GM12892 (cell line): ENCODE results near the gene DNAJB1.

ENCODE experiments used
- DNase-seq: peaks from one replicate; pipeline ENCODE4 v3.0.0; 2011; ENCODE audit not compliant: insufficient read length
- FAIRE-seq: peaks from 2 replicates; lab custom pipeline; 2011; peaks lifted over from hg19 to GRCh38; lab: Jason Lieb, UNC
- POLR2A ChIP-seq: IDR thresholded peaks from 2 replicates; pipeline ENCODE4 v1.6.1; 2011; ENCODE audit warnings: low read depth, low read length, control low read depth
- POLR2AphosphoS5 ChIP-seq: IDR thresholded peaks from 2 replicates; pipeline ENCODE4 v1.6.1; 2011; ENCODE audit warnings: low read depth, low read length, control low read depth
- TAF1 ChIP-seq: IDR thresholded peaks from 2 replicates; pipeline ENCODE4 v1.6.1; 2011; ENCODE audit warnings: low read depth, mild to moderate bottlenecking, control low read depth, low read length, borderline replicate concordance

DNAJB1 gene

GRCh38 chr19:14479309-14479974, 38.8 kb downstream of the DNAJB1 start:
- DNase-seq = no peak
- TF ChIP-seq POLR2AphosphoS5 (no peak), POLR2A (no peak), TAF1 (no peak)
- FAIRE-seq = no peak

- TF ChIP-seq POLR2AphosphoS5 (no peak), TAF1 (no peak), POLR2A (no peak)
- DNase-seq (no peak), FAIRE-seq (no peak)
These were observed 40.1 kb downstream of the DNAJB1 start for GRCh38 chr19:14478113-14478545.

GRCh38 chr19:14477418-14478112, 40.6 kb downstream of the DNAJB1 start:
- no peak for FAIRE-seq
- TF ChIP-seq TAF1 (no peak), POLR2AphosphoS5 (no peak), POLR2A (no peak)
- no peak for DNase-seq

- FAIRE-seq (no peak), DNase-seq (no peak)
- TF ChIP-seq POLR2AphosphoS5 (no peak), POLR2A (no peak), TAF1 (no peak)
These were observed 41.4 kb downstream of the DNAJB1 start for GRCh38 chr19:14476673-14477401.

- FAIRE-seq (no peak), DNase-seq (no peak)
- TF ChIP-seq TAF1 (no peak), POLR2AphosphoS5 (no peak), POLR2A (no peak)
These were observed 41.9 kb downstream of the DNAJB1 start for GRCh38 chr19:14476327-14476672.

- DNase-seq (no peak), FAIRE-seq (no peak)
- TF ChIP-seq POLR2AphosphoS5 (no peak), TAF1 (no peak), POLR2A (no peak)
These were observed 42.7 kb downstream of the DNAJB1 start, which contains the start of gene PTGER1 for GRCh38 chr19:14475251-14476073. TSS of gene PTGER1 (minus strand) at chr19:14475354. CDS start at chr19:14474320, 1,034 bp downstream.

- DNase-seq (no peak), FAIRE-seq (no peak)
- TF ChIP-seq POLR2A (no peak), POLR2AphosphoS5 (no peak), TAF1 (no peak)
These were observed 43.4 kb downstream of the DNAJB1 start for GRCh38 chr19:14474827-14475226.

- no peak for FAIRE-seq
- DNase-seq = no peak
- TF ChIP-seq TAF1 (no peak), POLR2AphosphoS5 (no peak), POLR2A (no peak)
These were observed 44.1 kb downstream of the DNAJB1 start for GRCh38 chr19:14473978-14474578.

- no peak for TF ChIP-seq POLR2AphosphoS5
- TF ChIP-seq POLR2A = no peak
- no peak for TF ChIP-seq TAF1
- FAIRE-seq = no peak
- no peak for DNase-seq
These were observed 44.9 kb downstream of the DNAJB1 start for GRCh38 chr19:14473073-14473977.

- no peak for TF ChIP-seq POLR2A
- no peak for TF ChIP-seq TAF1
- TF ChIP-seq POLR2AphosphoS5 = 0 out of 2 replicates have a peak, but pooled peaks have one; percentile 26
- DNase-seq (peak; percentile 97), FAIRE-seq (peak; percentile 76)
These were observed 45.8 kb downstream of the DNAJB1 start for GRCh38 chr19:14472202-14472938.
